Fibroblast of pulmonary artery (primary cell): Measurements from ENCODE around the gene WDR20.
"Not testable (repeated sequence)": the region's sequence is repeated elsewhere in the genome, so short reads cannot be mapped to it uniquely, and the experiment has no call there.

Experiments
- DNase-seq: peaks from one replicate; pipeline ENCODE4 v3.0.0-alpha.2; 2010; ENCODE audit warnings: low read depth
- H3K4me3 ChIP-seq: replicated peaks from 2 replicates; pipeline ENCODE4 v1.5.1; 2011; ENCODE audit warnings: low read depth, mild to moderate bottlenecking, control low read depth, low read length, moderate library complexity
- CTCF ChIP-seq: IDR thresholded peaks from 2 replicates; pipeline ENCODE4 v1.5.1; 2011; ENCODE audit warnings: mild to moderate bottlenecking, control low read depth, low read length, inconsistent platforms; ENCODE audit errors: missing control alignments

WDR20 gene

GRCh38 chr14:102096569-102097188 lies 43.0 kb upstream of the WDR20 start:
- TF ChIP-seq CTCF, result peak; percentile 82
- no peak overlapping the region for H3K4me3 ChIP-seq
- peak; percentile 85 for DNase-seq

- TF ChIP-seq CTCF, result no peak
- no peak for DNase-seq
Observed at GRCh38 chr14:102097441-102098135, 42.1 kb upstream of the WDR20 start.

GRCh38 chr14:102103062-102103695 lies 36.5 kb upstream of the WDR20 start:
- no peak overlapping the region for H3K4me3 ChIP-seq
- no peak for TF ChIP-seq CTCF
- DNase-seq, result no peak

More at GRCh38 chr14:102097441-102098135, 42.1 kb upstream of the WDR20 start:
- H3K4me3 ChIP-seq, result no peak overlapping the region

GRCh38 chr14:102105369-102105768 lies 34.3 kb upstream of the WDR20 start:
- DNase-seq, result no peak
- TF ChIP-seq CTCF, result no peak
- no peak overlapping the region for H3K4me3 ChIP-seq

- DNase-seq, H3K4me3 ChIP-seq: not testable (repeated sequence)
Observed at GRCh38 chr14:102109332-102109731, 30.4 kb upstream of the WDR20 start.

- no peak overlapping the region for H3K4me3 ChIP-seq
- no peak for DNase-seq
- TF ChIP-seq CTCF, result no peak
Observed at GRCh38 chr14:102111101-102111500, 28.6 kb upstream of the WDR20 start.

- no peak for DNase-seq
- TF ChIP-seq CTCF, result no peak
- no peak overlapping the region for H3K4me3 ChIP-seq
Observed at GRCh38 chr14:102116361-102117180, 23.1 kb upstream of the WDR20 start.
